ENCODE measurements around the gene CDC14B. TPM values are rescaled to one million over a fixed set of nuclear protein-coding genes. Genes with fewer than 3 reads are reported as not detected.

CDC14B gene
- total RNA-seq, 2 donors from 2014 or later, result 12.7 to 17.3 TPM

- no peaks in the 10 kb centered on the region for H3K27me3 ChIP-seq
- no peak overlapping the region for H3K27ac ChIP-seq
- no peaks in the 10 kb centered on the region for H3K4me1 ChIP-seq
- H3K9me3 ChIP-seq, result no peaks in the 10 kb centered on the region
- H3K4me3 ChIP-seq, result no peak overlapping the region
- DNase-seq, result no peak
- H3K9ac ChIP-seq (ENCODE audit: low read depth in 2 of 2, low read length in 2 of 2), result no peak overlapping the region
- no peaks in the 10 kb centered on the region for H3K36me3 ChIP-seq
- intact Hi-C loops (cut with DNase I), result no loop called here
- TF ChIP-seq CTCF (IDR thresholded peaks at IDR 0.05), result no peak
These were observed 143.1 kb downstream of the CDC14B start for GRCh38 chr9:96476591-96476990.

- intact Hi-C loops (cut with DNase I), result no loop called here
- Histone ChIP-seq H3K9ac (ENCODE audit: low read depth in 2 of 2, low read length in 2 of 2) (no peak overlapping the region), H3K27ac (no peak overlapping the region), H3K9me3 (no peaks in the 10 kb centered on the region), H3K4me1 (no peaks in the 10 kb centered on the region), H3K27me3 (no peaks in the 10 kb centered on the region), H3K36me3 (no peaks in the 10 kb centered on the region), H3K4me3 (no peak overlapping the region)
- no peak for TF ChIP-seq CTCF (IDR thresholded peaks at IDR 0.05)
- DNase-seq, result no peak
These were observed 143.6 kb downstream of the CDC14B start for GRCh38 chr9:96476013-96476412.

GRCh38 chr9:96467784-96468183 is 151.9 kb downstream of the CDC14B start:
- no peak for TF ChIP-seq CTCF (IDR thresholded peaks at IDR 0.05)
- Histone ChIP-seq H3K9me3 (no peaks in the 10 kb centered on the region), H3K36me3 (no peaks in the 10 kb centered on the region), H3K9ac (ENCODE audit: low read depth in 2 of 2, low read length in 2 of 2) (no peak overlapping the region), H3K4me3 (no peak overlapping the region), H3K27me3 (no peaks in the 10 kb centered on the region), H3K4me1 (no peaks in the 10 kb centered on the region), H3K27ac (no peak overlapping the region)
- no peak for DNase-seq
- intact Hi-C loops (cut with DNase I), result no loop called here

- DNase-seq, result no peak
- no peak for TF ChIP-seq CTCF (IDR thresholded peaks at IDR 0.05)
- intact Hi-C loops (cut with DNase I), result no loop called here
- no peaks in the 10 kb centered on the region for H3K27me3 ChIP-seq
- H3K27ac ChIP-seq, result no peak overlapping the region
- no peak overlapping the region for H3K4me3 ChIP-seq
- H3K36me3 ChIP-seq, result no peaks in the 10 kb centered on the region
- no peaks in the 10 kb centered on the region for H3K4me1 ChIP-seq
- no peak overlapping the region for H3K9ac ChIP-seq (ENCODE audit: low read depth in 2 of 2, low read length in 2 of 2)
- no peaks in the 10 kb centered on the region for H3K9me3 ChIP-seq
These were observed 155.2 kb downstream of the CDC14B start for GRCh38 chr9:96464426-96464825.

GRCh38 chr9:96462541-96462940 is 157.1 kb downstream of the CDC14B start:
- Histone ChIP-seq H3K9ac (ENCODE audit: low read depth in 2 of 2, low read length in 2 of 2) (no peak overlapping the region), H3K27me3 (no peaks in the 10 kb centered on the region), H3K9me3 (no peaks in the 10 kb centered on the region), H3K36me3 (no peaks in the 10 kb centered on the region), H3K4me3 (no peak overlapping the region), H3K4me1 (no peaks in the 10 kb centered on the region), H3K27ac (no peak overlapping the region)
- no peak for TF ChIP-seq CTCF (IDR thresholded peaks at IDR 0.05)
- DNase-seq, result no peak
- intact Hi-C loops (cut with DNase I), result no loop called here

- no peak for DNase-seq
- Histone ChIP-seq H3K9me3 (no peaks in the 10 kb centered on the region), H3K27ac (no peak overlapping the region), H3K9ac (ENCODE audit: low read depth in 2 of 2, low read length in 2 of 2) (no peak overlapping the region), H3K4me1 (no peaks in the 10 kb centered on the region), H3K4me3 (no peak overlapping the region), H3K27me3 (no peaks in the 10 kb centered on the region), H3K36me3 (no peaks in the 10 kb centered on the region)
- no peak for TF ChIP-seq CTCF (IDR thresholded peaks at IDR 0.05)
- intact Hi-C loops (cut with DNase I), result no loop called here
These were observed 158.3 kb downstream of the CDC14B start for GRCh38 chr9:96461336-96461735.
